ENCODE data around the gene CTSE. TPM values are rescaled to one million over a fixed set of nuclear protein-coding genes. Genes with fewer than 3 reads are reported as not detected.
"Not testable (repeated sequence)": the region's sequence is repeated elsewhere in the genome, so short reads cannot be mapped to it uniquely, and the experiment has no call there.

CTSE gene
- total and polyA plus RNA-seq, 7 experiments from 2014 or later: not detected

- H3K9me3 Mint-ChIP-seq; POLR2A ChIA-PET; H3K36me3 Mint-ChIP-seq; H3K27me3 ChIP-seq (ENCODE audit: control insufficient read depth in 2 of 2, insufficient read depth in 2 of 2, low read length in 2 of 2); DNase-seq; H3K4me3 ChIP-seq (ENCODE audit: low read length); H3K4me1 ChIP-seq (ENCODE audit: control insufficient read depth in 2 of 2, insufficient read depth in 2 of 2, low read length in 2 of 2); H3K4me3 Mint-ChIP-seq; H3K27ac ChIP-seq (ENCODE audit: low read depth, low read length); ATAC-seq; H3K9me3 ChIP-seq (ENCODE audit: control insufficient read depth in 2 of 3, low read length in 3 of 3); H3K36me3 ChIP-seq (ENCODE audit: control insufficient read depth in 2 of 3, insufficient read depth in 3 of 3, low read length in 3 of 3): not testable (repeated sequence)
- peaks cover 0 to 47% (median 0%) of the 10 kb centered on the region in 5 donors for H3K27me3 Mint-ChIP-seq
- H3K27ac Mint-ChIP-seq: peak overlapping the region in 1 of 9 donors; percentile 15
- H3K4me1 Mint-ChIP-seq: peaks cover 5 to 25% (median 8%) of the 10 kb centered on the region in 7 donors
- CTCF ChIA-PET: interaction anchor here (1.0 kb wide), 1 partner anchor 11 kb away, joined by 3 read pairs; no protein-coding TSS in a partner anchor
- intact Hi-C loops (cut with micrococcal nuclease): loop anchor here in 1 of 2 donors (10.0 kb wide), 1 partner anchor 359 kb away; no protein-coding TSS in a partner anchor
Observed at GRCh38 chr1:206055639-206056323, 32.1 kb upstream of the CTSE start.

GRCh38 chr1:206055069-206055625, 31.5 kb upstream of the CTSE start:
- H3K9me3 ChIP-seq (ENCODE audit: control insufficient read depth in 2 of 3, low read length in 3 of 3); CTCF ChIA-PET; DNase-seq; H3K27me3 ChIP-seq (ENCODE audit: control insufficient read depth in 2 of 2, insufficient read depth in 2 of 2, low read length in 2 of 2); ATAC-seq; H3K27ac ChIP-seq (ENCODE audit: low read depth, low read length); H3K36me3 Mint-ChIP-seq; H3K9me3 Mint-ChIP-seq; POLR2A ChIA-PET; H3K4me3 ChIP-seq (ENCODE audit: low read length); H3K27ac Mint-ChIP-seq; H3K4me1 ChIP-seq (ENCODE audit: control insufficient read depth in 2 of 2, insufficient read depth in 2 of 2, low read length in 2 of 2); H3K4me3 Mint-ChIP-seq; H3K36me3 ChIP-seq (ENCODE audit: control insufficient read depth in 2 of 3, insufficient read depth in 3 of 3, low read length in 3 of 3): not testable (repeated sequence)
- intact Hi-C loops (cut with micrococcal nuclease): loop anchor here in 1 of 2 donors (10.0 kb wide), 1 partner anchor 360 kb away; no protein-coding TSS in a partner anchor
- H3K27me3 Mint-ChIP-seq: peaks cover 0 to 40% (median 0%) of the 10 kb centered on the region in 5 donors
- H3K4me1 Mint-ChIP-seq: peaks cover 7 to 31% (median 14%) of the 10 kb centered on the region in 7 donors

DNA sequence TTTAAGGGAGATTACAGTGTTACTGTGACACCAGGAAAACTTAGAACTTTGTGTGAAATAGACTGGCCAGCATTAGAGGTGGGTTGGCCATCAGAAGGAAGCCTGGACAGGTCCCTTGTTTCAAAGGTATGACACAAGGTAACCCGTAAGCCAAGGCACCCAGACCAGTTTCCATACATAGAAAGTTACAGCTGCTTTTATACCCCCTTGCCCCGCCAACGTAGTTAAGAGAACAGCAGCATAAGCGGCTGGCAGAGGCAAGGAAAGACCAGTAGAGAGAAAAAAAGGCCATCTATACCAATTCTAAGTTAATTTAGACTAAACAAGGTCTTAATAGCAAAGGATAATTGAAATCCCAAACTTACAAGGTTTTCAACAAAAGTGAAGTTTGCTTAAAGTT, 29.9 kb upstream of the CTSE start:
- H3K27me3 ChIP-seq (ENCODE audit: control insufficient read depth in 2 of 2, insufficient read depth in 2 of 2, low read length in 2 of 2); H3K4me3 ChIP-seq (ENCODE audit: low read length); H3K36me3 Mint-ChIP-seq; H3K4me3 Mint-ChIP-seq; H3K27ac Mint-ChIP-seq; H3K4me1 ChIP-seq (ENCODE audit: control insufficient read depth in 2 of 2, insufficient read depth in 2 of 2, low read length in 2 of 2); H3K9me3 ChIP-seq (ENCODE audit: control insufficient read depth in 2 of 3, low read length in 3 of 3); H3K36me3 ChIP-seq (ENCODE audit: control insufficient read depth in 2 of 3, insufficient read depth in 3 of 3, low read length in 3 of 3); POLR2A ChIA-PET; CTCF ChIA-PET; ATAC-seq; H3K9me3 Mint-ChIP-seq; H3K27ac ChIP-seq (ENCODE audit: low read depth, low read length); DNase-seq: not testable (repeated sequence)
- peaks cover 0 to 28% (median 0%) of the 10 kb centered on the region in 5 donors for H3K27me3 Mint-ChIP-seq
- intact Hi-C loops (cut with micrococcal nuclease): loop anchor here in 1 of 2 donors (10.0 kb wide), 1 partner anchor 361 kb away; no protein-coding TSS in a partner anchor
- peaks cover 7 to 37% (median 18%) of the 10 kb centered on the region in 7 donors for H3K4me1 Mint-ChIP-seq

DNA sequence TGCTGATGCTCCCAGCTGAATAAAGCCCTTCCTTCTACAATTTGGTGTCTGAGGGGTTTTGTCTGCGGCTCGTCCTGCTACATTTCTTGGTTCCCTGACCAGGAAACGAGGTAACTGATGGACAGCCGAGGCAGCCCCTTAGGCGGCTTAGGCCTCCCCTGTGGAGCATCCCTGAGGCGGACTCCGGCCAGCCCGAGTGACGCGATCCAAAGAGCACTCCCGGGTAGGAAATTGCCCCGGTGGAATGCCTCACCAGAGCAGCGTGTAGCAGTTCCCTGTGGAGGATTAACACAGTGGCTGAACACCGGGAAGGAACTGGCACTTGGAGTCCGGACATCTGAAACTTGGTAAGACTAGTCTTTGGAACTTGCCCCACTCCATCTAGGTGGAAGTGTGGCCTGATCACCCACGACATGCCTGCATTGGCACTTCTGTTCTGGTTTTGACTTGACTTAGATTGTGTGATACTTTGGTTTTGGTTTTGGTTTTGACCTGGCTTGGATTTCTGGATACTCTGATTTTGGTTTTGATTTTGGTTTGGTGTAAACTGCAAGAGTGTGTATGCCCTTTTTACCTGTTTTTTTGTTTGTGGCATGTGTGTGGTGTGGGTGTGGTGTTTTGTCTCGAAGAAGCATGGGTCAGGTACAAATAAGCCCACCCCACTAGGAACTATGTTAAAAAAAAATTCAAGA, 29.4 kb upstream of the CTSE start, which contains the start of gene RHEX:
RHEX (plus strand) TSS at position 255 of the 692 bp plus-strand sequence. CDS start 44,656 bp downstream, outside the sequence.
- H3K36me3 ChIP-seq (ENCODE audit: control insufficient read depth in 2 of 3, insufficient read depth in 3 of 3, low read length in 3 of 3); CTCF ChIA-PET; ATAC-seq; H3K4me1 ChIP-seq (ENCODE audit: control insufficient read depth in 2 of 2, insufficient read depth in 2 of 2, low read length in 2 of 2); H3K27ac ChIP-seq (ENCODE audit: low read depth, low read length); POLR2A ChIA-PET; H3K9me3 ChIP-seq (ENCODE audit: control insufficient read depth in 2 of 3, low read length in 3 of 3); H3K9me3 Mint-ChIP-seq; H3K4me3 ChIP-seq (ENCODE audit: low read length); H3K36me3 Mint-ChIP-seq; H3K27me3 ChIP-seq (ENCODE audit: control insufficient read depth in 2 of 2, insufficient read depth in 2 of 2, low read length in 2 of 2): not testable (repeated sequence)
- peaks cover 7 to 37% (median 18%) of the 10 kb centered on the region in 7 donors for H3K4me1 Mint-ChIP-seq
- peaks cover 0 to 28% (median 0%) of the 10 kb centered on the region in 5 donors for H3K27me3 Mint-ChIP-seq
- H3K4me3 Mint-ChIP-seq: peak within 1 kb of the TSS in 1 of 10 donors; percentile 23
- peak in 1 of 9 donors; percentile 29 for DNase-seq
- H3K27ac Mint-ChIP-seq: peak within 1 kb of the TSS in 1 of 9 donors; percentile 16
- intact Hi-C loops (cut with micrococcal nuclease): loop anchor here in 1 of 2 donors (10.0 kb wide), 1 partner anchor 362 kb away; no protein-coding TSS in a partner anchor

GRCh38 chr1:206052231-206052865, 28.7 kb upstream of the CTSE start:
- H3K4me3 Mint-ChIP-seq; H3K36me3 ChIP-seq (ENCODE audit: control insufficient read depth in 2 of 3, insufficient read depth in 3 of 3, low read length in 3 of 3); H3K9me3 ChIP-seq (ENCODE audit: control insufficient read depth in 2 of 3, low read length in 3 of 3); H3K9me3 Mint-ChIP-seq; H3K4me3 ChIP-seq (ENCODE audit: low read length); DNase-seq; H3K27ac Mint-ChIP-seq; H3K4me1 ChIP-seq (ENCODE audit: control insufficient read depth in 2 of 2, insufficient read depth in 2 of 2, low read length in 2 of 2); H3K27me3 ChIP-seq (ENCODE audit: control insufficient read depth in 2 of 2, insufficient read depth in 2 of 2, low read length in 2 of 2); H3K36me3 Mint-ChIP-seq; H3K27ac ChIP-seq (ENCODE audit: low read depth, low read length); POLR2A ChIA-PET; ATAC-seq: not testable (repeated sequence)
- H3K4me1 Mint-ChIP-seq: peaks cover 7 to 37% (median 18%) of the 10 kb centered on the region in 7 donors
- H3K27me3 Mint-ChIP-seq: peaks cover 0 to 28% (median 0%) of the 10 kb centered on the region in 5 donors
- CTCF ChIA-PET: interaction anchor here (1.0 kb wide), 1 partner anchor 75 kb away, joined by 3 read pairs; no protein-coding TSS in a partner anchor
- intact Hi-C loops (cut with micrococcal nuclease): loop anchor here in 1 of 2 donors (10.0 kb wide), 1 partner anchor 362 kb away; no protein-coding TSS in a partner anchor

GRCh38 chr1:206050655-206051235, 27.1 kb upstream of the CTSE start:
- no peaks in the 10 kb centered on the region for H3K27me3 ChIP-seq (ENCODE audit: control insufficient read depth in 2 of 2, insufficient read depth in 2 of 2, low read length in 2 of 2)
- ChIA-PET CTCF (no interaction called here), POLR2A (no interaction called here)
- Mint-ChIP-seq H3K4me3 (peak overlapping the region in 7 of 10 donors; percentile 13 to 63 (median 18)), H3K27ac (peak overlapping the region in 6 of 9 donors; percentile 11 to 90 (median 53)), H3K27me3 (peaks cover 0 to 17% (median 0%) of the 10 kb centered on the region in 5 donors), H3K4me1 (peaks cover 7 to 37% (median 18%) of the 10 kb centered on the region in 7 donors), H3K36me3 (peaks cover 0 to 2% (median 0%) of the 10 kb centered on the region in 5 donors), H3K9me3 (no peaks in the 10 kb centered on the region)
- no peaks in the 10 kb centered on the region for H3K9me3 ChIP-seq (ENCODE audit: control insufficient read depth in 2 of 3, low read length in 3 of 3)
- intact Hi-C loops (cut with micrococcal nuclease): loop anchor here in 1 of 2 donors (10.0 kb wide), 1 partner anchor 364 kb away; no protein-coding TSS in a partner anchor
- no peak overlapping the region for H3K27ac ChIP-seq (ENCODE audit: low read depth, low read length)
- no peak overlapping the region for H3K4me3 ChIP-seq (ENCODE audit: low read length)
- peaks cover 0 to 7% of the 10 kb centered on the region in 2 donors for H3K4me1 ChIP-seq (ENCODE audit: control insufficient read depth in 2 of 2, insufficient read depth in 2 of 2, low read length in 2 of 2)
- ATAC-seq (peak; percentile 94), DNase-seq (peak in 6 of 9 donors; percentile 3 to 54 (median 22))
- no peaks in the 10 kb centered on the region for H3K36me3 ChIP-seq (ENCODE audit: control insufficient read depth in 2 of 3, insufficient read depth in 3 of 3, low read length in 3 of 3)
